Right atrium auricular region (tissue), 2 donors: ENCODE measurements around the gene RDH14. TPM values are rescaled to one million over a fixed set of nuclear protein-coding genes. Genes with fewer than 3 reads are reported as not detected.

Experiments used
- DNase-seq: peaks from one replicate; pipeline ENCODE4 v3.0.0-alpha.2; 2019; ENCODE audit warnings: low spot score
- H3K27ac ChIP-seq, 2 donors: fragments of 200-600 bp; sonication (generic); 1 replicate in 1 of 2; 2 replicates in 1 of 2; pipeline ENCODE4 v1.5.1; 2016 to 2019
- H3K27me3 ChIP-seq, 2 donors: fragments of 200-600 bp; sonication (generic); one replicate each; pipeline versions ENCODE4 v1.5.1 to v1.6.0; 2017 to 2019
- H3K36me3 ChIP-seq: fragments of 200-600 bp; sonication (generic); one replicate; pipeline ENCODE4 v1.5.1; 2016
- H3K4me1 ChIP-seq, 2 donors: fragments of 200-600 bp; sonication (generic); one replicate each; pipeline versions ENCODE4 v1.5.1 to v1.6.0; 2017 to 2019
- H3K4me3 ChIP-seq, 2 donors: fragments of 200-600 bp; sonication (generic); 1 replicate in 1 of 2; 2 replicates in 1 of 2; pipeline ENCODE4 v1.5.1; 2017 to 2019; ENCODE audit warnings: mild to moderate bottlenecking in 1 of 2, moderate library complexity in 1 of 2
- H3K9me3 ChIP-seq, 2 donors: fragments of 200-600 bp; sonication (generic); one replicate each; pipeline ENCODE4 v1.5.1; 2019
- CTCF ChIP-seq, 2 donors: fragments of 200-600 bp; sonication (generic); IDR thresholded peaks; one replicate each; pipeline ENCODE4 v1.5.1; 2019; ENCODE audit warnings: antibody characterized with exemption in 2 of 2
- total RNA-seq, 2 donors: library from RNA; depleted of rRNA; stranded (reverse); fragments of >200 nt; gene quantifications; one replicate each; pipeline ENCODE4 v1.1.0, GENCODE V29; 2016

RDH14 gene
- total RNA-seq, 2 donors from 2014 or later: 45.0 to 67.5 TPM

- no peak for TF ChIP-seq CTCF (IDR thresholded peaks at IDR 0.05)
- no peaks in the 10 kb centered on the region for H3K9me3 ChIP-seq
- no peaks in the 10 kb centered on the region for H3K36me3 ChIP-seq
- H3K27me3 ChIP-seq: no peaks in the 10 kb centered on the region
- no peak for DNase-seq
- H3K27ac ChIP-seq: no peak overlapping the region
- H3K4me1 ChIP-seq: peaks cover 0 to 5% of the 10 kb centered on the region in 2 donors
- no peak overlapping the region for H3K4me3 ChIP-seq
Observed at GRCh38 chr2:18602298-18602697, 41.8 kb upstream of the RDH14 start.

DNA sequence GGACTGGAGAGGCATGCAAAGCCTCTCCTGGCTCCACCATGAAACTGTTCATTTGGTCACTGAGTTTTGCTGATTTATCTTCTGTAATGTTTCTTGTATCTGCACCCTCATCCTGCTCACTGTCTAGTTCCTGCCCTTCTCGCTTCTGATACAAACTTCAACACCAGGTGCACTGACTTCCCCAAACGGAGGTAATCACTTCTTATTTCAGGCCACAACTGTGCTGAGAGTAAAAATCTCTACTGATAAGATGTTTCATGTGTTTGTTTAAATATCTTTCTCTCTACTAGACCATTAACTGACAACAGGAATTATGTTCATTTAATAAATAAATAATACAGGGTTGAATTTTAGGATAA lies 39.8 kb upstream of the RDH14 start:
- DNase-seq: no peak
- no peaks in the 10 kb centered on the region for H3K27me3 ChIP-seq
- H3K4me3 ChIP-seq: no peak overlapping the region
- H3K4me1 ChIP-seq: peaks cover 0 to 5% of the 10 kb centered on the region in 2 donors
- no peaks in the 10 kb centered on the region for H3K36me3 ChIP-seq
- no peak for TF ChIP-seq CTCF (IDR thresholded peaks at IDR 0.05)
- peak overlapping the region in 1 of 2 donors; percentile 46 for H3K27ac ChIP-seq
- no peaks in the 10 kb centered on the region for H3K9me3 ChIP-seq

- Histone ChIP-seq H3K9me3 (no peaks in the 10 kb centered on the region), H3K27me3 (no peaks in the 10 kb centered on the region), H3K27ac (peak overlapping the region in 1 of 2 donors; percentile 46), H3K4me3 (no peak overlapping the region), H3K36me3 (no peaks in the 10 kb centered on the region), H3K4me1 (peaks cover 0 to 5% of the 10 kb centered on the region in 2 donors)
- TF ChIP-seq CTCF (IDR thresholded peaks at IDR 0.05): no peak
- DNase-seq: no peak
Observed at GRCh38 chr2:18599509-18600254, 39.2 kb upstream of the RDH14 start.

- TF ChIP-seq CTCF (IDR thresholded peaks at IDR 0.05): no peak
- Histone ChIP-seq H3K27ac (peak overlapping the region; percentile 41 to 46), H3K36me3 (no peaks in the 10 kb centered on the region), H3K9me3 (no peaks in the 10 kb centered on the region), H3K4me3 (no peak overlapping the region), H3K27me3 (no peaks in the 10 kb centered on the region), H3K4me1 (peaks cover 0 to 5% of the 10 kb centered on the region in 2 donors)
- DNase-seq: no peak
Observed at GRCh38 chr2:18598848-18599484, 38.5 kb upstream of the RDH14 start.

- Histone ChIP-seq H3K4me3 (no peak overlapping the region), H3K4me1 (peaks cover 0 to 5% of the 10 kb centered on the region in 2 donors)
Observed at GRCh38 chr2:18597618-18598017, 37.2 kb upstream of the RDH14 start.

More at GRCh38 chr2:18597618-18598017, 37.2 kb upstream of the RDH14 start:
- TF ChIP-seq CTCF (IDR thresholded peaks at IDR 0.05): no peak
- H3K27me3 ChIP-seq: no peaks in the 10 kb centered on the region
- DNase-seq: no peak
- H3K27ac ChIP-seq: no peak overlapping the region
- H3K36me3 ChIP-seq: no peaks in the 10 kb centered on the region
- H3K9me3 ChIP-seq: no peaks in the 10 kb centered on the region
